GM12891 (cell line): Measurements from ENCODE around the gene CMTM7.
A peak's percentile ranks its signal among the peaks of the same experiment; 100 is the strongest.
"Not testable (repeated sequence)": the region's sequence is repeated elsewhere in the genome, so short reads cannot be mapped to it uniquely, and the experiment has no call there.

Experiments used
- DNase-seq: peaks from one replicate; pipeline ENCODE4 v3.0.0; 2011; ENCODE audit warnings: low spot score; ENCODE audit not compliant: insufficient read length
- FAIRE-seq: peaks from 2 replicates; lab custom pipeline; 2011; peaks lifted over from hg19 to GRCh38; lab: Jason Lieb, UNC
- PAX5 ChIP-seq: IDR thresholded peaks from 2 replicates; pipeline ENCODE4 v1.6.1; 2011; ENCODE audit warnings: low read length, moderate library complexity, mild to moderate bottlenecking; ENCODE audit not compliant: insufficient read depth, severe bottlenecking
- POLR2A ChIP-seq: IDR thresholded peaks from 2 replicates; pipeline ENCODE4 v1.6.1; 2011; ENCODE audit warnings: low read depth, low read length, control low read depth
- POLR2AphosphoS5 ChIP-seq: IDR thresholded peaks from 2 replicates; pipeline ENCODE4 v1.6.1; 2011; ENCODE audit warnings: low read depth, low read length, control low read depth
- POU2F2 ChIP-seq: IDR thresholded peaks from 2 replicates; pipeline ENCODE4 v1.6.1; 2011; ENCODE audit warnings: low read depth, mild to moderate bottlenecking, control low read depth, low read length, moderate library complexity
- SPI1 ChIP-seq: IDR thresholded peaks from 2 replicates; pipeline ENCODE4 v1.6.1; 2011; ENCODE audit warnings: low read depth, low read length, control low read depth
- TAF1 ChIP-seq: IDR thresholded peaks from 2 replicates; pipeline ENCODE4 v1.6.1; 2011; ENCODE audit warnings: low read depth, low read length, control low read depth

CMTM7 gene

DNA sequence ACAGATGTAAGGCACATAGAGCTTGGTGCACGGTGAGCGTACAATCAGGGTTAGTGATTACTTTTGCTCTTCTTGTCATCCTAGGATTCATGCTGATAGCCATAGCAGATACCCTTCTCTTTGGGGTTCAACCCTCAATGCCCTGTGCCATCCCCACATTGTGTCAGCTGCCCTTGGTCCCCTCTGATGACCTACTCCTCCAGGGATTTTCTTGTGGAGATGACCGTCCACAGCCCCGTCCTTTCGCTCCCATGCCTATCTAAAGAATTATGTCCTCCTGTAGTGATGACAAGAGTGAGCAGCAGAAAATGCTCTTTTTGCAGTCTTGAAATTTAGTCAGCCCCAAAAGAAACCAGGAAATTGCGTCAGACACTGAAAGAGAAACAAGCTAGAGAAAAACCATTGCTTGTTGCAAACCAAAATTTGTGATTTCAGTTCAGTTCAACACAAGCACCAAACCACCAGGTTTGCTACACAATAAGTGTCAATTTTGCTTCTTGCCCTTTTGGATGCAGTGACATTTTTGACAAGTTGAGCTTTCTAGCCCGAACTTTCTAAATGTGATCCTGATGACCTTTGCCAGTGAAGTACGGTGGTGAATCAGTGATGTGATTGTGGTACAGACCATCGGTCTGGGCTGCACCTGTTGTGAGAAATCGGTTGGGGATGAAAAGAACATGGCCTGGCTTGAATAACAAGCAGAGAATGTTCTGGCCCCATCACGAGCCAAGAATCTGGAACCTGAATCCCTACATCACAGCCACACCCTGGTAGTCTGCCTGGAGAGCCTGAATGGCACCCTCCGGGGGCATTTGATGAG is 41.3 kb downstream of the CMTM7 start:
- TF ChIP-seq PAX5 = no peak
- TF ChIP-seq POLR2AphosphoS5 = 0 out of 2 replicates have a peak, but pooled peaks have one; percentile 32
- TF ChIP-seq POLR2A = peak; percentile 34; the same call in 1 of the 2 replicates
- DNase-seq (no peak), FAIRE-seq (peak; percentile 80)

GRCh38 chr3:32434206-32434605 is 42.6 kb downstream of the CMTM7 start:
- TF ChIP-seq POLR2A = no peak
- TF ChIP-seq POLR2AphosphoS5 = no peak
- no peak for TF ChIP-seq TAF1
- TF ChIP-seq SPI1 = no peak
- TF ChIP-seq POU2F2 = no peak
- TF ChIP-seq PAX5 = no peak
- DNase-seq (no peak), FAIRE-seq (no peak)

- no peak for DNase-seq
- peak; percentile 45 for FAIRE-seq
- TF ChIP-seq TAF1 (no peak), PAX5 (no peak), POLR2AphosphoS5 (peak; percentile 56; the same call in 1 of the 2 replicates), POLR2A (peak; percentile 51; the same call in 1 of the 2 replicates), POU2F2 (0 out of 2 replicates have a peak, but pooled peaks have one; percentile 14), SPI1 (no peak)
These were observed 44.5 kb downstream of the CMTM7 start for GRCh38 chr3:32435911-32436815.

DNA sequence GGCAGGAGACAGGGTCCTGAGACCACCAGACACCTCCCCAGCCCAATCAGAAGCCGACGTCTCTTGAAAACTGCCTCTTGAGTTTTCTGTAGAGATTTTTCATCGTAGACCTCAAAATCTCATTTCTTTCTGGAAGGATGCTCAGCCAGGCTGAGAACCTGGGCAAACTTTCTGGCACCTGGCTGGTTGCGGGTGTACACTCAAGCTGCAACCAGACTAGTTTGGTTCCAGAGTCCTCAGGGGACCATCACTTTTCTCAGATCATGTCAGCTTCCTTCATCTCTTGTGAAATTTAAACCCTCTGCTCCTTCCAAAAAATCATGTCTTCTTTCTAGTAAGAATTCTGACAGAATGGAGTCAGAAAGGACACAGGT is 45.1 kb downstream of the CMTM7 start:
- FAIRE-seq = no peak
- DNase-seq = no peak
- no peak for TF ChIP-seq POU2F2
- TF ChIP-seq PAX5 = peak; percentile 26

GRCh38 chr3:32437896-32438295 is 46.2 kb downstream of the CMTM7 start:
- no peak for DNase-seq
- TF ChIP-seq POLR2A = no peak
- TF ChIP-seq PAX5 = no peak
- TF ChIP-seq SPI1 = no peak
- TF ChIP-seq TAF1 = no peak
- TF ChIP-seq POU2F2 = no peak
- TF ChIP-seq POLR2AphosphoS5 = no peak
- no peak for FAIRE-seq

DNA sequence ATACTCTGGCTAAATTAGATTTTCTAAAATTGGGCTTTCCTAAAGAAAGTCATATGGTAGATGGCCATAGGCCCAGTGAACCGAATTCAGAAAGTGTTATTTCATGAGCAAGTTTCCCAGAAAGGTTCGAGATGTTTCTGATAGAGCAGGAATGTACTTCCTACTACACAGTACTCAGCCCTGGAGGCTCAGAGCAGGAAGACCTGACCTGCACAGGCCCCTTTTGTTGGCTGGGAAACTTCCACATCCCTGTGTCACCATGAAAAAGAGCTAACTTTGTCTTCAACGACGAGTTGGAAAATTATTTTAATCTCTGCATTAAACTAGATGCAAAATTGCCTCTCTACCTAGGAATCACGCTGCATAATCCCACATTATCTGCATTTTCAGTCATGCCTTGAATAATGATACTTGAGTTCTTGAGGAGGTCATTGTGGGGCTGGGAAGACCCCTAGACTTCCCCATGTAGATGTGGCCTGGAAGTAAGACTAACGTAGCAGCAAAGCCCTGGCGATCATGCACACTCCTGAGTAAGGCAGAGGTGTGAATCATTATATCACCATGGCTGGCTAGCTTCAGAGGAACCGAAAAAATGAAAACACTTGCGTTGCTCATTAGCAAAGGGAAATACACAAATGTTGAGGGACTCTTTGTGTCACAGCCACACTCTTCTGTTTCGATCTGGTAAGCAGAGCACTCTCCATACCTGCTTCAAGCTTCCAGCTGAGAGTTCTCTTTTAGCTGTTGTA is 47.1 kb downstream of the CMTM7 start:
- DNase-seq = no peak
- peak; percentile 96 for FAIRE-seq
- TF ChIP-seq POLR2AphosphoS5 = no peak
- peak; percentile 94 for TF ChIP-seq SPI1
- TF ChIP-seq TAF1 = no peak
- no peak for TF ChIP-seq POLR2A
- TF ChIP-seq POU2F2 = peak; percentile 82
- TF ChIP-seq PAX5 = peak; percentile 65

GRCh38 chr3:32439421-32439820 is 47.8 kb downstream of the CMTM7 start:
- not testable (repeated sequence) for DNase-seq, FAIRE-seq

- DNase-seq (no peak), FAIRE-seq (peak; percentile 40)
- 0 out of 2 replicates have a peak, but pooled peaks have one; percentile 13 for TF ChIP-seq SPI1
- TF ChIP-seq POLR2A = no peak
- no peak for TF ChIP-seq PAX5
These were observed 49.1 kb downstream of the CMTM7 start for GRCh38 chr3:32440611-32441350.

DNA sequence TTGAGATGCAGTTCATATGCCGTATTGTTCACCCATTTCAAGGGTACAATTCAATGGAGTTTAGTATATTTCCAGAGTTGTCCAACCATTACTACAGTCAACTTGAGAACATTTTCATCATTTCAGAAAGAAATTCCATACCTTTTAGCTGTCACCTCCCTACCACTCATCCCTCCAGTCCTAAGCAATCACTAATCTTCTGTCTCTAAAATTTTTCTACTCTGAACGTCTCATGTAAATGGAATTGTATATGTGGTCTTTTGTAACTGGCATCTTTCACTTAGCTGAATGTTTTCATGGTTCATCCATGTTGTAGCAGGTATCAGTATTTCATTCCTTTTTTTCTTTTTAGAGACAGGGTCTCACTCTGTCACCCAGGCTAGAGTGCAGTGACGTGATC is 51.1 kb downstream of the CMTM7 start:
- FAIRE-seq = no peak
- no peak for TF ChIP-seq POLR2AphosphoS5
- TF ChIP-seq POLR2A = no peak
- TF ChIP-seq POU2F2 = no peak
- no peak for TF ChIP-seq PAX5
- TF ChIP-seq TAF1 = no peak
- no peak for TF ChIP-seq SPI1
- no peak for DNase-seq

- DNase-seq = no peak
- TF ChIP-seq POU2F2 = no peak
- no peak for TF ChIP-seq PAX5
- TF ChIP-seq TAF1 = no peak
- no peak for TF ChIP-seq POLR2AphosphoS5
- no peak for TF ChIP-seq SPI1
- TF ChIP-seq POLR2A = no peak
- FAIRE-seq = no peak
These were observed 51.8 kb downstream of the CMTM7 start for GRCh38 chr3:32443478-32443877.
